Measurements from ENCODE around the gene GIMAP4. TPM values are rescaled to one million over a fixed set of nuclear protein-coding genes. Genes with fewer than 3 reads are reported as not detected.

GIMAP4 gene
- total RNA-seq, 1 donor, result not detected

DNA sequence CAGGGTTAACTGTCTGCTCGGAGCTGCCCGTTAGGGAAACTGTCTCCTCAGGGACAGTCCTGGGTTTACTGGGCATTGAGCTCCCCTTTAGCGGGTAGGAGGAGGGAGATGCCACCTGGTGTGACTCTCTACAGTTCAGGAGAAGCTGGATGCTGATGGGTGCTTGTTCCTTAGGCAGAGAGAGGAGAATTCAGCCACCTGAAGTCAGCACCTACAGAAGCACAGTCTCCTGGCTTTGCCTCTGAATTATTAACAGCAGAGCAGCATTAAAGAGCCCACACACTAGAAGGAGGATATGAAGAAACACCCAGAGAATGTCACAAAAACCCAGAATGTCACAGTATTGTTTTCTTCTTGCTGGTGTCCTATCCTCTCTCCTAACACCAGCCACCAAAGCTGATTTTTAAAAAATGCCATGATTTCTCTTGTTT lies 696 bp downstream of the GIMAP4 start:
- no peaks in the 10 kb centered on the region for H4K20me1 ChIP-seq (ENCODE audit: insufficient read depth, low read length)
- H3K9me3 ChIP-seq (ENCODE audit: low read depth, low read length), result no peaks in the 10 kb centered on the region
- TF ChIP-seq, protein P1, sequence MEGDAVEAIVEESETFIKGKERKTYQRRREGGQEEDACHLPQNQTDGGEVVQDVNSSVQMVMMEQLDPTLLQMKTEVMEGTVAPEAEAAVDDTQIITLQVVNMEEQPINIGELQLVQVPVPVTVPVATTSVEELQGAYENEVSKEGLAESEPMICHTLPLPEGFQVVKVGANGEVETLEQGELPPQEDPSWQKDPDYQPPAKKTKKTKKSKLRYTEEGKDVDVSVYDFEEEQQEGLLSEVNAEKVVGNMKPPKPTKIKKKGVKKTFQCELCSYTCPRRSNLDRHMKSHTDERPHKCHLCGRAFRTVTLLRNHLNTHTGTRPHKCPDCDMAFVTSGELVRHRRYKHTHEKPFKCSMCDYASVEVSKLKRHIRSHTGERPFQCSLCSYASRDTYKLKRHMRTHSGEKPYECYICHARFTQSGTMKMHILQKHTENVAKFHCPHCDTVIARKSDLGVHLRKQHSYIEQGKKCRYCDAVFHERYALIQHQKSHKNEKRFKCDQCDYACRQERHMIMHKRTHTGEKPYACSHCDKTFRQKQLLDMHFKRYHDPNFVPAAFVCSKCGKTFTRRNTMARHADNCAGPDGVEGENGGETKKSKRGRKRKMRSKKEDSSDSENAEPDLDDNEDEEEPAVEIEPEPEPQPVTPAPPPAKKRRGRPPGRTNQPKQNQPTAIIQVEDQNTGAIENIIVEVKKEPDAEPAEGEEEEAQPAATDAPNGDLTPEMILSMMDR (IDR thresholded peaks at IDR 0.05; ENCODE audit: extremely low read depth, low read depth, low read length), result no peak
- H3K79me2 ChIP-seq (ENCODE audit: insufficient read depth, low read length), result no peaks in the 10 kb centered on the region
- no peak overlapping the region for H2AFZ ChIP-seq (ENCODE audit: low read length)
- H3K4me3 ChIP-seq (ENCODE audit: insufficient read depth, low read length), result no peak overlapping the region
- no peak overlapping the region for H3K4me2 ChIP-seq (ENCODE audit: insufficient read depth, low read length)
- no peaks in the 10 kb centered on the region for H3K36me3 ChIP-seq (ENCODE audit: insufficient read depth, low read length)
- H3K27ac ChIP-seq (ENCODE audit: low read depth, low read length), result no peak overlapping the region
- no peak for DNase-seq (ENCODE audit: insufficient read length, low spot score, missing footprints)
- H3K4me1 ChIP-seq (ENCODE audit: insufficient read depth, low read length), result no peaks in the 10 kb centered on the region
- no peaks in the 10 kb centered on the region for H3K27me3 ChIP-seq (ENCODE audit: insufficient read depth, low read length)

DNA sequence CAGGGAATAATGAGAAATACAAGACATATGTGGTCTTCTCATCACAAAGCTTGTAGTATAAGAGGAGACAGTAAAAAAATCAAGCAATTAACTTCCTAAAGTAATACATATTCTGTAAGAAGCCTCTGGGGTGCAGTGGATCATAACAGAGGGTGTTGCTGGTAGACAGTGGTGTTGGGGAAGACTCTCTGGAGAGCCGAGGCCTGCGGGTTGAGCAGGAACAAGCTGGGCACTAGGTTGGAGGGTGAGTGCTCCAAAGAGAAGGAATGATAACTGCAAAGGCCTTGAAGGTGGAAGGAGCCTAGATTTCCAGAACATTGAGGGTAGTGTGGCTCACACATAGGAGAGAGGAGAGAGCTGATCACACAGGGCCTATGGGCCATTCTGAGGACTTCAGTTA lies 1.5 kb downstream of the GIMAP4 start:
- no peaks in the 10 kb centered on the region for H3K36me3 ChIP-seq (ENCODE audit: insufficient read depth, low read length)
- TF ChIP-seq, protein P1 (IDR thresholded peaks at IDR 0.05; ENCODE audit: extremely low read depth, low read depth, low read length), result no peak
- H3K4me3 ChIP-seq (ENCODE audit: insufficient read depth, low read length), result no peak overlapping the region
- no peaks in the 10 kb centered on the region for H3K4me1 ChIP-seq (ENCODE audit: insufficient read depth, low read length)
- no peak overlapping the region for H2AFZ ChIP-seq (ENCODE audit: low read length)
- H3K27me3 ChIP-seq (ENCODE audit: insufficient read depth, low read length), result no peaks in the 10 kb centered on the region
- no peaks in the 10 kb centered on the region for H3K9me3 ChIP-seq (ENCODE audit: low read depth, low read length)
- no peak overlapping the region for H3K4me2 ChIP-seq (ENCODE audit: insufficient read depth, low read length)
- H4K20me1 ChIP-seq (ENCODE audit: insufficient read depth, low read length), result no peaks in the 10 kb centered on the region
- DNase-seq (ENCODE audit: insufficient read length, low spot score, missing footprints), result no peak
- no peak overlapping the region for H3K27ac ChIP-seq (ENCODE audit: low read depth, low read length)
- H3K79me2 ChIP-seq (ENCODE audit: insufficient read depth, low read length), result no peaks in the 10 kb centered on the region

DNA sequence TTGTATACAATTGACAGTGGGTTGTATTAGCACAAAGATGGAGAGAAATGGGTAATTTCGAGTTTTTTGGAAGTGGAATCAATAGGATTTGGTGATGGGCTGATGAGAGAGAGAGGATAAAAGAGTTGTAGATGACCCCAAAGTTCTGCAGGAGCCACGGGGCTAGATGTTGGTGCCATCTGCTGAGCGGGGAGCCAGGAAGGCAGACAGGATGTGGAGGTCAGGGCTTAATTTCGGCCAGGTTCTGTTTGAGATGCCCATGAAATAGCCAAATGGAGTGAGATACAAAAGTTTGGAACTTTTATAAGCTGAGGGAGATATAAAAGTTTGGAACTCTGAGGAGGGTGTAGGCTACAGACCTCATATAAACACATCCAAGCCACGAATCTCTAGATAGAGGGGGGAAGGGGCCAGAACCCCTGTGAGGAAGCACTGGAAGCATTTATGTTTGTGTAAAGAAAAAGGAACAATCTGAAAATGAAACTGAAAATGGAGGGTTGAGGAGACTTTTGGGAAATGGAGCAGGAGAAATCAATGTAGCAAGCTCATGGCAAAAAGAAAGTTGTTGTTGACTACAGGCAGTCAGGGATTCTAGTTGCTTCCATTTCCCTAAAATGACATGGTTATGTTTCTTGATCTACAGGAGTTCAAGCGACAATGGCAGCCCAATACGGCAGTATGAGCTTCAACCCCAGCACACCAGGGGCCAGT lies 2.2 kb downstream of the GIMAP4 start:
- no peak overlapping the region for H3K4me2 ChIP-seq (ENCODE audit: insufficient read depth, low read length)

More for the DNA sequence above, 2.2 kb downstream of the GIMAP4 start:
- peak; percentile 21 for DNase-seq (ENCODE audit: insufficient read length, low spot score, missing footprints)
- Histone ChIP-seq H3K36me3 (ENCODE audit: insufficient read depth, low read length) (no peaks in the 10 kb centered on the region), H3K27ac (ENCODE audit: low read depth, low read length) (no peak overlapping the region), H3K4me3 (ENCODE audit: insufficient read depth, low read length) (no peak overlapping the region), H3K27me3 (ENCODE audit: insufficient read depth, low read length) (no peaks in the 10 kb centered on the region), H4K20me1 (ENCODE audit: insufficient read depth, low read length) (no peaks in the 10 kb centered on the region), H3K79me2 (ENCODE audit: insufficient read depth, low read length) (no peaks in the 10 kb centered on the region), H3K4me1 (ENCODE audit: insufficient read depth, low read length) (no peaks in the 10 kb centered on the region), H2AFZ (ENCODE audit: low read length) (no peak overlapping the region), H3K9me3 (ENCODE audit: low read depth, low read length) (peaks cover 2% of the 10 kb centered on the region)
- TF ChIP-seq, protein P1 (IDR thresholded peaks at IDR 0.05; ENCODE audit: extremely low read depth, low read depth, low read length), result no peak

Measured in osteoblast (primary cell).